PC-3 (cell line): ENCODE measurements around the gene AIRE. TPM values are rescaled to one million over a fixed set of nuclear protein-coding genes. Genes with fewer than 3 reads are reported as not detected.

ENCODE experiments used
- ATAC-seq: fragments of 200-7000 bp; cut with Tn5 transposase; 2 replicates; pipeline ENCODE4 v1.9.1; 2020; ENCODE audit warnings: mild to moderate bottlenecking, moderate library complexity
- BruUV-seq: library from RNA; stranded (reverse); fragments of 400-500 nt; replicated peaks from 2 replicates; lab custom pipeline; 2021; lab: Mats Ljungman, UMichigan
- CTCF ChIA-PET: fragments of 300-600 bp; sonication (Branson Sonifier 250); formaldehyde crosslinking; loops from one replicate; lab custom pipeline; 2022; ENCODE audit warnings: antibody characterized with exemption; lab: Charles Lee
- POLR2A ChIA-PET: fragments of 300-600 bp; sonication (Branson Sonifier 250); formaldehyde crosslinking; loops from one replicate; lab custom pipeline; 2022; ENCODE audit warnings: antibody characterized with exemption; ENCODE audit not compliant: unreplicated experiment; lab: Charles Lee
- DNase-seq: peaks from one replicate; pipeline ENCODE4 v3.0.0-alpha.2; 2015
- H2AFZ ChIP-seq: fragments of 300-600 bp; sonication (generic); 2 replicates; pipeline ENCODE4 v1.6.0; 2016; ENCODE audit warnings: antibody characterized with exemption, low read length
- H3F3A ChIP-seq: fragments of 300-600 bp; sonication (generic); one replicate; pipeline ENCODE4 v1.6.0; 2017; ENCODE audit warnings: antibody characterized with exemption, low read length, control low read depth, mild to moderate bottlenecking; ENCODE audit not compliant: unreplicated experiment
- H3K27ac ChIP-seq: fragments of 300-600 bp; sonication (generic); 2 replicates; pipeline ENCODE4 v1.5.1; 2016; ENCODE audit warnings: mild to moderate bottlenecking, low read length
- H3K27me3 ChIP-seq: fragments of 300-600 bp; sonication (generic); 2 replicates; pipeline ENCODE4 v1.6.1; 2016; ENCODE audit warnings: low read length, mixed read lengths
- H3K36me3 ChIP-seq: fragments of 300-600 bp; sonication (generic); 2 replicates; pipeline ENCODE4 v1.6.1; 2016; ENCODE audit warnings: low read depth, mixed run types, low read length, mixed read lengths
- H3K4me1 ChIP-seq: fragments of 300-600 bp; sonication (generic); 2 replicates; pipeline ENCODE4 v1.5.1; 2016; ENCODE audit warnings: low read length; ENCODE audit not compliant: insufficient read depth
- H3K4me2 ChIP-seq: fragments of 300-600 bp; sonication (generic); 2 replicates; pipeline ENCODE4 v1.6.0; 2016; ENCODE audit warnings: low read length
- H3K4me3 ChIP-seq: fragments of 300-600 bp; sonication (generic); 2 replicates; pipeline ENCODE4 v1.5.1; 2016; ENCODE audit warnings: mild to moderate bottlenecking, low read length, mixed read lengths
- H3K79me2 ChIP-seq: fragments of 300-600 bp; sonication (generic); 2 replicates; pipeline ENCODE4 v1.6.1; 2017; ENCODE audit warnings: low read length, mixed read lengths
- H3K9ac ChIP-seq: fragments of 300-600 bp; sonication (generic); 2 replicates; pipeline ENCODE4 v1.6.0; 2016; ENCODE audit warnings: mild to moderate bottlenecking, low read length
- H3K9me2 ChIP-seq: fragments of 300-600 bp; sonication (generic); replicated peaks from 2 replicates; pipeline ENCODE4 v1.6.1; 2016; ENCODE audit warnings: mixed run types, low read length, mixed read lengths
- H3K9me3 ChIP-seq: fragments of 300-600 bp; sonication (generic); 2 replicates; pipeline ENCODE4 v1.6.1; 2016; ENCODE audit warnings: low read length, mixed read lengths
- H4K20me1 ChIP-seq: fragments of 300-600 bp; sonication (generic); 2 replicates; pipeline ENCODE4 v1.6.1; 2016; ENCODE audit warnings: low read length, mixed read lengths
- EZH2 ChIP-seq: fragments of 300-600 bp; sonication (generic); IDR thresholded peaks from one replicate; pipeline ENCODE4 v1.6.1; 2017; ENCODE audit warnings: antibody characterized with exemption, mild to moderate bottlenecking, low read length; ENCODE audit not compliant: unreplicated experiment
- EZH2phosphoT487 ChIP-seq: fragments of 300-600 bp; sonication (generic); IDR thresholded peaks from 2 replicates; pipeline ENCODE4 v1.6.1; 2018; ENCODE audit warnings: mild to moderate bottlenecking, antibody characterized with exemption, low read length, borderline replicate concordance
- intact Hi-C: fragments of 100-400 bp; cut with micrococcal nuclease; formaldehyde crosslinking; loops from 2 replicates; pipeline ENCODE4 v1.9.0; 2023
- total RNA-seq: library from RNA; depleted of rRNA; stranded (reverse); fragments of >200 nt; gene quantifications from 2 replicates; pipeline ENCODE4 v1.2.3, GENCODE V29; 2014
- TF ChIP-seq, protein P1 (sequence below): fragments of 300-600 bp; sonication (generic); conservative IDR thresholded peaks from 2 replicates; pipeline ENCODE4 v1.5.1; 2017; ENCODE audit warnings: antibody characterized with exemption, low read depth, mild to moderate bottlenecking, low read length

AIRE gene
- total RNA-seq, 1 experiment from 2014 or later: not detected

GRCh38 chr21:44317871-44318270 is 32.2 kb downstream of the AIRE start:
- H3F3A ChIP-seq: no peaks in the 10 kb centered on the region
- no peaks in the 10 kb centered on the region for H3K4me1 ChIP-seq
- ChIA-PET CTCF (no interaction called here), POLR2A (no interaction called here)
- DNase-seq (no peak), ATAC-seq (no peak)
- no peaks in the 10 kb centered on the region for H3K79me2 ChIP-seq
- no peak for TF ChIP-seq EZH2phosphoT487
- TF ChIP-seq EZH2: no peak
- TF ChIP-seq, protein P1, sequence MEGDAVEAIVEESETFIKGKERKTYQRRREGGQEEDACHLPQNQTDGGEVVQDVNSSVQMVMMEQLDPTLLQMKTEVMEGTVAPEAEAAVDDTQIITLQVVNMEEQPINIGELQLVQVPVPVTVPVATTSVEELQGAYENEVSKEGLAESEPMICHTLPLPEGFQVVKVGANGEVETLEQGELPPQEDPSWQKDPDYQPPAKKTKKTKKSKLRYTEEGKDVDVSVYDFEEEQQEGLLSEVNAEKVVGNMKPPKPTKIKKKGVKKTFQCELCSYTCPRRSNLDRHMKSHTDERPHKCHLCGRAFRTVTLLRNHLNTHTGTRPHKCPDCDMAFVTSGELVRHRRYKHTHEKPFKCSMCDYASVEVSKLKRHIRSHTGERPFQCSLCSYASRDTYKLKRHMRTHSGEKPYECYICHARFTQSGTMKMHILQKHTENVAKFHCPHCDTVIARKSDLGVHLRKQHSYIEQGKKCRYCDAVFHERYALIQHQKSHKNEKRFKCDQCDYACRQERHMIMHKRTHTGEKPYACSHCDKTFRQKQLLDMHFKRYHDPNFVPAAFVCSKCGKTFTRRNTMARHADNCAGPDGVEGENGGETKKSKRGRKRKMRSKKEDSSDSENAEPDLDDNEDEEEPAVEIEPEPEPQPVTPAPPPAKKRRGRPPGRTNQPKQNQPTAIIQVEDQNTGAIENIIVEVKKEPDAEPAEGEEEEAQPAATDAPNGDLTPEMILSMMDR: no peak
- H3K9ac ChIP-seq: no peak overlapping the region
- H3K27ac ChIP-seq: no peak overlapping the region
- H2AFZ ChIP-seq: no peak overlapping the region
- H4K20me1 ChIP-seq: no peaks in the 10 kb centered on the region
- no peaks in the 10 kb centered on the region for H3K9me3 ChIP-seq
- H3K4me2 ChIP-seq: no peak overlapping the region
- no peak overlapping the region for H3K4me3 ChIP-seq
- intact Hi-C loops: no loop called here
- H3K27me3 ChIP-seq: no peaks in the 10 kb centered on the region
- H3K9me2 ChIP-seq: no peaks in the 10 kb centered on the region
- peaks cover 12% of the 10 kb centered on the region; the same call in 1 of the 2 replicates for H3K36me3 ChIP-seq
- BruUV-seq: no TSS peak

- ChIA-PET CTCF (no interaction called here), POLR2A (no interaction called here)
- Histone ChIP-seq H3K27me3 (no peaks in the 10 kb centered on the region), H2AFZ (no peak overlapping the region), H3K36me3 (peaks cover 10% of the 10 kb centered on the region; the same call in 1 of the 2 replicates), H3F3A (no peaks in the 10 kb centered on the region), H3K4me2 (no peak overlapping the region), H3K9ac (no peak overlapping the region), H3K9me2 (no peaks in the 10 kb centered on the region), H4K20me1 (no peaks in the 10 kb centered on the region), H3K4me3 (no peak overlapping the region), H3K9me3 (no peaks in the 10 kb centered on the region), H3K4me1 (no peaks in the 10 kb centered on the region), H3K79me2 (no peaks in the 10 kb centered on the region), H3K27ac (no peak overlapping the region)
- ATAC-seq: no peak
- no TSS peak for BruUV-seq
- intact Hi-C loops: no loop called here
- DNase-seq: no peak
- TF ChIP-seq EZH2phosphoT487 (no peak), EZH2 (no peak)
- TF ChIP-seq, protein P1: no peak
Observed at GRCh38 chr21:44318489-44319285, 33.0 kb downstream of the AIRE start.

GRCh38 chr21:44319407-44320065 is 33.9 kb downstream of the AIRE start:
- ATAC-seq (no peak), DNase-seq (no peak)
- CTCF ChIA-PET: interaction anchor here (0.6 kb wide), 1 partner anchor 20 kb away, joined by 6 read pairs; the partner anchor contains the start of gene CFAP410
- Histone ChIP-seq H3K4me1 (no peaks in the 10 kb centered on the region), H3K79me2 (no peaks in the 10 kb centered on the region), H3K9me2 (no peaks in the 10 kb centered on the region), H3K9me3 (no peaks in the 10 kb centered on the region), H2AFZ (no peak overlapping the region), H4K20me1 (no peaks in the 10 kb centered on the region), H3K4me2 (no peak overlapping the region), H3F3A (no peaks in the 10 kb centered on the region), H3K36me3 (peaks cover 11% of the 10 kb centered on the region), H3K27ac (no peak overlapping the region), H3K27me3 (no peaks in the 10 kb centered on the region), H3K9ac (no peak overlapping the region), H3K4me3 (no peak overlapping the region)
- POLR2A ChIA-PET: no interaction called here
- TF ChIP-seq EZH2phosphoT487 (no peak), EZH2 (no peak)
- TF ChIP-seq, protein P1: no peak
- no TSS peak for BruUV-seq
- intact Hi-C loops: no loop called here
